Endothelial cell (in vitro differentiated cells): ENCODE results near the gene LYRM7. TPM values are rescaled to one million over a fixed set of nuclear protein-coding genes. Genes with fewer than 3 reads are reported as not detected.
A peak's percentile ranks its signal among the peaks of the same experiment; 100 is the strongest.

Experiments
- DNase-seq: peaks from one replicate; pipeline ENCODE4 v3.0.0; 2021; ENCODE audit warnings: low spot score
- H3K27ac Mint-ChIP-seq: one replicate; pipeline ENCODE4 v1.8.0; 2021; ENCODE audit warnings: mixed read lengths, inconsistent platforms; ENCODE audit not compliant: unreplicated experiment
- H3K27me3 Mint-ChIP-seq: one replicate; pipeline ENCODE4 v1.8.0; 2021; ENCODE audit warnings: mild to moderate bottlenecking, moderate library complexity, mixed read lengths, inconsistent platforms; ENCODE audit not compliant: unreplicated experiment
- H3K36me3 Mint-ChIP-seq: one replicate; pipeline ENCODE4 v1.8.0; 2021; ENCODE audit warnings: mild to moderate bottlenecking, low read depth, mixed read lengths, inconsistent platforms; ENCODE audit not compliant: unreplicated experiment
- H3K4me1 Mint-ChIP-seq: one replicate; pipeline ENCODE4 v1.8.0; 2021; ENCODE audit warnings: mild to moderate bottlenecking, mixed read lengths, inconsistent platforms; ENCODE audit not compliant: unreplicated experiment
- H3K4me3 Mint-ChIP-seq: one replicate; pipeline ENCODE4 v1.8.0; 2021; ENCODE audit warnings: mild to moderate bottlenecking, mixed read lengths, inconsistent platforms; ENCODE audit not compliant: unreplicated experiment
- H3K9me3 Mint-ChIP-seq: one replicate; pipeline ENCODE4 v1.8.0; 2021; ENCODE audit warnings: mixed read lengths, inconsistent platforms; ENCODE audit not compliant: unreplicated experiment
- CTCF ChIP-seq: fragments of 200-600 bp; sonication (generic); IDR thresholded peaks from one replicate; pipeline ENCODE4 v1.5.0; 2021; ENCODE audit warnings: antibody characterized with exemption; ENCODE audit not compliant: unreplicated experiment
- total RNA-seq: library from RNA; stranded (reverse); fragmentation: NEBNext Ultra II Directional; extraction: Animal tissue kit (Norgen Biotek cat#: 25700); gene quantifications from one replicate; pipeline ENCODE4 v1.2.1, GENCODE V29; 2021; ENCODE audit not compliant: unreplicated experiment

Gene LYRM7
- total RNA-seq, 1 donor from 2014 or later, result 6.3 TPM

- Mint-ChIP-seq H3K27ac (no peak overlapping the region), H3K36me3 (no peaks in the 10 kb centered on the region), H3K4me3 (no peak overlapping the region), H3K4me1 (no peaks in the 10 kb centered on the region), H3K27me3 (no peaks in the 10 kb centered on the region), H3K9me3 (no peaks in the 10 kb centered on the region)
- no peak for DNase-seq
- TF ChIP-seq CTCF, result no peak
Measured at GRCh38 chr5:131228646-131229045, 57.9 kb downstream of the LYRM7 start.

- H3K36me3 Mint-ChIP-seq, result no peaks in the 10 kb centered on the region
- no peak for DNase-seq
- H3K4me3 Mint-ChIP-seq, result no peak overlapping the region
- H3K9me3 Mint-ChIP-seq, result no peaks in the 10 kb centered on the region
- TF ChIP-seq CTCF, result no peak
- no peaks in the 10 kb centered on the region for H3K27me3 Mint-ChIP-seq
- H3K27ac Mint-ChIP-seq, result no peak overlapping the region
- no peaks in the 10 kb centered on the region for H3K4me1 Mint-ChIP-seq
Measured at GRCh38 chr5:131229623-131230022, 58.9 kb downstream of the LYRM7 start.

GRCh38 chr5:131230406-131230805 lies 59.7 kb downstream of the LYRM7 start:
- no peak for DNase-seq
- H3K36me3 Mint-ChIP-seq, result no peaks in the 10 kb centered on the region
- no peaks in the 10 kb centered on the region for H3K4me1 Mint-ChIP-seq
- TF ChIP-seq CTCF, result no peak
- H3K9me3 Mint-ChIP-seq, result no peaks in the 10 kb centered on the region
- H3K4me3 Mint-ChIP-seq, result no peak overlapping the region
- H3K27ac Mint-ChIP-seq, result no peak overlapping the region
- no peaks in the 10 kb centered on the region for H3K27me3 Mint-ChIP-seq

- no peak for DNase-seq
- peaks cover 2% of the 10 kb centered on the region for H3K4me1 Mint-ChIP-seq
Measured at GRCh38 chr5:131239686-131240085, 68.9 kb downstream of the LYRM7 start.

More at GRCh38 chr5:131239686-131240085, 68.9 kb downstream of the LYRM7 start:
- no peak for TF ChIP-seq CTCF
- peak overlapping the region; percentile 19 for H3K27ac Mint-ChIP-seq
- no peaks in the 10 kb centered on the region for H3K36me3 Mint-ChIP-seq
- no peak overlapping the region for H3K4me3 Mint-ChIP-seq
- no peaks in the 10 kb centered on the region for H3K9me3 Mint-ChIP-seq
- no peaks in the 10 kb centered on the region for H3K27me3 Mint-ChIP-seq
